Prostate gland (tissue), 2 donors: ENCODE measurements around the gene TAF3.

Experiments used
- POLR2A ChIP-seq: fragments of 450-650 bp; IDR thresholded peaks from one replicate; pipeline ENCODE4 v1.6.1; 2016; ENCODE audit warnings: antibody characterized with exemption, mild to moderate bottlenecking
- TF ChIP-seq, protein P1 (sequence below), 4 experiments: fragments of 200-600 bp in 2 of 4; fragments of 450-650 bp in 2 of 4; sonication (generic) in 2 of 4; IDR thresholded peaks; 1 replicate in 3 of 4; 2 replicates in 1 of 4; pipeline ENCODE4 v1.5.1; 2016 to 2019; ENCODE audit warnings: antibody characterized with exemption in 4 of 4, mild to moderate bottlenecking in 2 of 4, moderate library complexity in 2 of 4

- TF ChIP-seq, protein P1, sequence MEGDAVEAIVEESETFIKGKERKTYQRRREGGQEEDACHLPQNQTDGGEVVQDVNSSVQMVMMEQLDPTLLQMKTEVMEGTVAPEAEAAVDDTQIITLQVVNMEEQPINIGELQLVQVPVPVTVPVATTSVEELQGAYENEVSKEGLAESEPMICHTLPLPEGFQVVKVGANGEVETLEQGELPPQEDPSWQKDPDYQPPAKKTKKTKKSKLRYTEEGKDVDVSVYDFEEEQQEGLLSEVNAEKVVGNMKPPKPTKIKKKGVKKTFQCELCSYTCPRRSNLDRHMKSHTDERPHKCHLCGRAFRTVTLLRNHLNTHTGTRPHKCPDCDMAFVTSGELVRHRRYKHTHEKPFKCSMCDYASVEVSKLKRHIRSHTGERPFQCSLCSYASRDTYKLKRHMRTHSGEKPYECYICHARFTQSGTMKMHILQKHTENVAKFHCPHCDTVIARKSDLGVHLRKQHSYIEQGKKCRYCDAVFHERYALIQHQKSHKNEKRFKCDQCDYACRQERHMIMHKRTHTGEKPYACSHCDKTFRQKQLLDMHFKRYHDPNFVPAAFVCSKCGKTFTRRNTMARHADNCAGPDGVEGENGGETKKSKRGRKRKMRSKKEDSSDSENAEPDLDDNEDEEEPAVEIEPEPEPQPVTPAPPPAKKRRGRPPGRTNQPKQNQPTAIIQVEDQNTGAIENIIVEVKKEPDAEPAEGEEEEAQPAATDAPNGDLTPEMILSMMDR (IDR thresholded peaks at IDR 0.05), result no peak
- no peak for TF ChIP-seq POLR2A
Observed at GRCh38 chr10:7853226-7853842, 35.0 kb downstream of the TAF3 start.
